Esophagus squamous epithelium (tissue), 5 donors: ENCODE results near the gene FTCD. TPM values are rescaled to one million over a fixed set of nuclear protein-coding genes. Genes with fewer than 3 reads are reported as not detected.

Experiments
- DNase-seq: peaks from one replicate; lab custom pipeline; 2025; lab: John Stamatoyannopoulos, UW
- H3K27ac ChIP-seq, 4 donors: fragments of 200-600 bp; sonication (generic); one replicate each; pipeline ENCODE4 v1.5.1; 2016 to 2019; ENCODE audit warnings: mild to moderate bottlenecking in 1 of 4
- H3K27me3 ChIP-seq, 4 donors: fragments of 200-600 bp; sonication (generic); 1 replicate in 3 of 4; 2 replicates in 1 of 4; pipeline versions ENCODE4 v1.5.1 to v1.6.0; 2017 to 2021; ENCODE audit warnings: antibody characterized with exemption in 1 of 4
- H3K36me3 ChIP-seq, 3 donors: fragments of 200-600 bp; sonication (generic); one replicate each; pipeline ENCODE4 v1.5.1; 2016 to 2019
- H3K4me1 ChIP-seq, 3 donors: fragments of 200-600 bp; sonication (generic); one replicate each; pipeline ENCODE4 v1.5.1; 2017 to 2019
- H3K4me3 ChIP-seq, 4 donors: fragments of 200-600 bp; sonication (generic); 1 replicate in 3 of 4; 2 replicates in 1 of 4; pipeline ENCODE4 v1.5.1; 2016 to 2019; ENCODE audit warnings: mild to moderate bottlenecking in 2 of 4, moderate library complexity in 1 of 4
- H3K9me3 ChIP-seq, 3 donors: fragments of 200-600 bp; sonication (generic); one replicate each; pipeline ENCODE4 v1.5.1; 2016 to 2019
- CTCF ChIP-seq, 6 experiments: fragments of 450-650 bp in 4 of 6; fragments of 200-600 bp in 2 of 6; sonication (generic) in 2 of 6; IDR thresholded peaks; one replicate each; pipeline ENCODE4 v1.5.1; 2016 to 2019; ENCODE audit warnings: antibody characterized with exemption in 6 of 6, mild to moderate bottlenecking in 4 of 6, moderate library complexity in 4 of 6
- POLR2A ChIP-seq, 4 donors: fragments of 450-650 bp; IDR thresholded peaks; one replicate each; pipeline ENCODE4 v1.6.1; 2017; ENCODE audit warnings: antibody characterized with exemption in 4 of 4, mild to moderate bottlenecking in 4 of 4, moderate library complexity in 3 of 4
- WGBS, 2 donors: methylation state at CpG; one replicate each; pipeline ENCODE4 v1.1.5; 2018; 5-methylcytosine and 5-hydroxymethylcytosine counted together
- intact Hi-C: fragments of 100-400 bp; cut with DNase I; formaldehyde crosslinking; loops from one replicate; pipeline ENCODE4 v1.15.0; 2022
- total RNA-seq, 4 donors: library from RNA; depleted of rRNA; stranded (reverse); fragments of >200 nt; gene quantifications; one replicate each; pipeline ENCODE4 v1.1.0, GENCODE V29; 2016
- donor health status: DM: yes; HTN: yes; CAD: no.

Gene FTCD
- total RNA-seq, 4 donors from 2014 or later = not detected

DNA sequence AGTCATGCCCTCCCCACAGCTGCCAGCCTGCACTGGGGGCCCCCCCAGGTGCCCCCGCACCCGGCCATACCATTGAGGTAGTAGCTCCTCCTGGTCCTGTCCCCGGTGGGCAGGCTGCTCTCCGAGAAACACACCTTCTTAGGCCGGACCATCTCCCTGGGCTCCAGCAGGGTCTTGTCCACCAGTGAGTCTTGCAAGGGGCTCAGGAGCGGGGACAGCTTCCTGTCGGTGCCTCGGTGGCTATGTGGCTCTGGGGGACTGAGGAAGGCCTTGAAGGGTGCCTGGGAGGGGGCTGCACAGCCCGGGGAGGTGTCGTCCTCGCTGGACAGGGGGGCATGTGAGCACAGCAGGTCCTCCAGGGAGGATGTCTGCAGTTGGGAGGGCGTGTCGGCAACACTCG is 12.9 kb upstream of the FTCD start:
- no peaks in the 10 kb centered on the region for H3K4me1 ChIP-seq
- DNase-seq = no peak
- 81 to 93% methylated on average over 6 to 7 of the region's 14 CpGs for WGBS, 2 donors
- no peaks in the 10 kb centered on the region for H3K9me3 ChIP-seq
- H3K27me3 ChIP-seq = peaks cover 0 to 32% (median 0%) of the 10 kb centered on the region in 4 donors
- no peaks in the 10 kb centered on the region for H3K36me3 ChIP-seq
- H3K4me3 ChIP-seq = no peak overlapping the region
- TF ChIP-seq POLR2A (IDR thresholded peaks at IDR 0.05) (no peak), CTCF (IDR thresholded peaks at IDR 0.05) (no peak)
- no peak overlapping the region for H3K27ac ChIP-seq
- intact Hi-C loops = no loop called here

- Histone ChIP-seq H3K4me3 (no peak overlapping the region), H3K27ac (no peak overlapping the region), H3K9me3 (no peaks in the 10 kb centered on the region), H3K27me3 (peaks cover 0 to 45% (median 0%) of the 10 kb centered on the region in 4 donors), H3K4me1 (peaks cover 0 to 14% (median 0%) of the 10 kb centered on the region in 3 donors), H3K36me3 (no peaks in the 10 kb centered on the region)
- intact Hi-C loops = no loop called here
- TF ChIP-seq CTCF (IDR thresholded peaks at IDR 0.05) (no peak), POLR2A (IDR thresholded peaks at IDR 0.05) (no peak)
- no peak for DNase-seq
These were observed 9.7 kb upstream of the FTCD start for GRCh38 chr21:46165098-46165497.

DNA sequence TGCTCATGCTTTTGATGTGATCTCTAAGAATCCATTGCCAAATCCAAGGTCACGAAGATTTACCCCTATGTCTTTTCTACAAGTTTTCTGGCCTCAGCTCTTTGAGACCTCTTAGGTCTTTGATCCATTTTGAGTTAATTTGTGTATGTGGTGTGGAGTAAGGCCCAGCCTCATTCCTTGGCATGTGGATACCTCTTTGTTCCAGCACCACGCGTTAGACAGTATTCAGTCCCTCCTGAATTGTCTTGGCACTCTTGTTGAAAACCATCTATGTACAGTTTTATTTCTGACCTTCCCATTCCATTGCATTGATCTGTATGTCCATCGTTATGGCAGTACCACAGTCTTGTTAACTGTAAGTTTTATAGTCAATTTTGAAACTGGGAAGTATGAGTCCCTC is 8.0 kb upstream of the FTCD start:
- TF ChIP-seq POLR2A (IDR thresholded peaks at IDR 0.05) = no peak
- no peak for TF ChIP-seq CTCF (IDR thresholded peaks at IDR 0.05)
- H3K4me1 ChIP-seq = peaks cover 0 to 14% (median 0%) of the 10 kb centered on the region in 3 donors
- H3K27me3 ChIP-seq = peaks cover 0 to 45% (median 0%) of the 10 kb centered on the region in 4 donors
- no peak overlapping the region for H3K27ac ChIP-seq
- no peak overlapping the region for H3K4me3 ChIP-seq
- intact Hi-C loops = no loop called here
- H3K9me3 ChIP-seq = no peaks in the 10 kb centered on the region
- DNase-seq = no peak
- no peaks in the 10 kb centered on the region for H3K36me3 ChIP-seq
- WGBS, 2 donors = 68 to 89% methylated on average over 4 of the region's 4 CpGs

GRCh38 chr21:46161633-46162592 is 6.5 kb upstream of the FTCD start:
- H3K27me3 ChIP-seq = peaks cover 0 to 45% (median 0%) of the 10 kb centered on the region in 4 donors
- no peaks in the 10 kb centered on the region for H3K9me3 ChIP-seq
- intact Hi-C loops = no loop called here
- DNase-seq = no peak
- no peaks in the 10 kb centered on the region for H3K36me3 ChIP-seq
- TF ChIP-seq POLR2A (IDR thresholded peaks at IDR 0.05) = no peak
- no peak for TF ChIP-seq CTCF (IDR thresholded peaks at IDR 0.05)
- 80 to 92% methylated on average over 1 to 35 of the region's 72 CpGs for WGBS, 2 donors
- peaks cover 0 to 14% (median 0%) of the 10 kb centered on the region in 3 donors for H3K4me1 ChIP-seq
- H3K4me3 ChIP-seq = peak overlapping the region in 2 of 4 donors; percentile 21 to 25
- H3K27ac ChIP-seq = no peak overlapping the region
